DMS153 (cell line): ENCODE results near the gene FMN1.
A peak's percentile ranks its signal among the peaks of the same experiment; 100 is the strongest.
"Not testable (repeated sequence)": the region's sequence is repeated elsewhere in the genome, so short reads cannot be mapped to it uniquely, and the experiment has no call there.

ENCODE experiments used
- DNase-seq: peaks from one replicate; lab custom pipeline; 2025; lab: John Stamatoyannopoulos, UW

Gene FMN1

DNA sequence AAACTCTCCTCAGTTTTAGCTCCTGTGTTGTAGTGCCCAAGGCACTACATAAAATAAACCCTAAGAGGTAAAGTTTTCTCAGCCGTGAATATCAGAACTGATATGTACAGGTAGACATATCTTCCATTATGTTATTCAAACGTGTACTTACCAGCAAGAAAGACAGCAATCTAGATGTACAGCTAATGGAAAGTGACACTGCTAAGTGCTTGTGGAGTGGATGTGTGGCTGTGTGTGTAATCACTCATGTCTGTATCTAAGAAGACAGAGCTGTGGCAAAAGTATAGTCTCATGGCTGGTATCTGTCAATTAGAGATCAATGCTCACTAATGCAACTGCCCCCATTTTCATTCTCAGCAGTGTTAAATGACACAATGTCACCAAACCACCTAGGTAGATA is 101.3 kb downstream of the FMN1 start:
- no peak for DNase-seq

DNA sequence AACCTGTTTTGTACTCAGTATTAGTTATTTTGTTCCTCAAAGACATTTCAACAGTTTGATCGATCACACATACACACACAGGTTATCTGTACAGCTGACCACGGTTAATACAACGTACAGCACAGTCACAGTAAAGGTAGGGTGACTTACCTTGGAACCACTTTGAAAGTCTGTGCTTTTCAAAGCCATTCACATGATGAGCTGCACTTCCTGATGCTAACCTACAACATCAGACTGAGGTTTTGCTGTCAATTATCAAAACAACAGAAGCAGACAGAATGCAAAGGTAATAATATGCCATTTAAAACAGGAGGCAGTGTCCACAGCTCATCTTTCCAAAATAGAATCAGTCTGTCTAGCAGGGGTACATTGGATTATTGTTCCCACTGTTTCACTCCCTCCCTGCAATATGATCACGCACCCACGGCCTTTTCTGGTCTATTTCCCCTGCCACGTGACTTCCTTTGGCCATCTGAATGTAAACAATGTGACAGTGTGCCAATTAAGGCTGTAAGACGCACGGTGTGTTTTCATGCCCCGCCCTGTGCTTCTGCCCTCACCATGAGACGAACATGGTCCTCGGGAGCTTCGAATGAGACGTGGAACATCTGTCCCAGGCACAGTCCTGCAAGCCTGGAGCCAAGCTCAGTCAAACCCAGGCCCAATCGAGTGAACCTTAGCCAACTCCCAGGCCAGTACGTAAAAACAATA is 102.4 kb downstream of the FMN1 start:
- no peak for DNase-seq

DNA sequence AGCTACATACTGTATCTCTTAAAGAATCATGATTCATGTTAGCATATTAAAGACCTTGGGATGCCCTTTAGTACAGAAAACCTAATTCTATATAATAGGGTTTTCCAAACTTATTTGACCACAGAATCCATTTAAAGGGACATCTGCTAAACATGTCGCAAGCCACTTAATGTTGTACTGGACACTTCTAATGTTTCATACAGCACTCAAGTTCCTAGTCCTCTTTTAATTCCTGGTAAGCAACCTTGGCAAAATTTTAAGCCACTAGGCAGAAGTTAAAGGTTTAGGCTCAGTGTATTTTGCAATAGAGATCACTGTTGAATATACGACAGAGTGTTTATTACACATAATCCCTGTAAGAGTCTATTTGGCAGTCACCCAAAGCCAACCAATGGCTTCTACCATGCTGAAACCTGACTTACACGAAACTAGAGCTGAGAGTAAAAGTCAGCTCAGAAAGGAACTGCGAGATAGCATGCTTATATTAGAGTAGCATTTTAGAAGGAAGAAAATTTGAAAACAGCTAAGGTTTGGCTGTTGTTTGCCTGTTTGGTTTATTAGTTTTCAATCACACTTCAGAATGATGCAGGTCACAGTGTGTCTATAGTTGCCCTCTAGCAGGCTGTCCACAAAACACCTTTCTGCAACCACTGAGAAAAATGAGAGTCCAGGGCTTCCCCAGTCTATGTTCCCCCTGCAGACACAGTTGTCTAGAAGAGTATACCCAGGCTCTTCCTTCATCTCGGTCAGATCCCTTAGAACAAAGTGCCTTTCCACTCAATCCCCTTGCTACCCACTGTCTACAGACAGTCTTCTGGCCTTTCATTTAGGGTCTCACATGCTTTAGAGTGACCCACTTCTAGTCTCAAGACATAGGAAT is 104.4 kb downstream of the FMN1 start:
- DNase-seq: peak; percentile 40

DNA sequence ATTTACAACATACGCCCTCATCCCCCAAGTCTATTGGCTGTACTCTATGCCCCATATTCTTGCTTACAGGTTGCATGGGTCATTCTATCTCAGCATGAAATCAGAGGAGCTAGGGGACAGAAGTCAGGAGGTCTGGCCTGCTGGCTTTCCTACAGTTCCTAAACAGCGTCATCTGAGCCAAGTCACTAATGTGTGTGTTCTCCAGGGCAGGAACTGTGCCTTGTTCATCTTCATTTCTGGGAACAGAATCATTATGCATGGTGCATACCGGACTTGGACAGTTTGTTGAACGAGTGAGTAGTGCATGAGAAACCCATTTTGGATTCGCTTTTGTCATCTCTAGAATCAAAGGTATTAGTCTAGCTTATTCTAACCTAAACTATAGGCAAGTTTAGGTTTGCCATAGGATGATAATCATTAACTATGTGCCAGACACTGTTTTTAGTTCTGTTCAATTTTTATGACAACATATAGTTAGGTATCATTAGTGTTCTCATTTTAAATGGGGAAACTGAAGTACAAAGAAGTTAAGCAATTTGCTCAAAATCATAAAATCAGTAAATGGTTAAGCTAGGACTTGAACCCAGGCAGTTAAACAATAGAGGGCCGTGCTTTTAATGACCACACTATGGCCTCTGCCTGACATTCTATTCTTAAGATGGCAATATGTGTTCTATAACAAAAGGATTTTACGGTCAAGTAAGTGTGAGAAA is 105.2 kb downstream of the FMN1 start:
- no peak for DNase-seq

DNA sequence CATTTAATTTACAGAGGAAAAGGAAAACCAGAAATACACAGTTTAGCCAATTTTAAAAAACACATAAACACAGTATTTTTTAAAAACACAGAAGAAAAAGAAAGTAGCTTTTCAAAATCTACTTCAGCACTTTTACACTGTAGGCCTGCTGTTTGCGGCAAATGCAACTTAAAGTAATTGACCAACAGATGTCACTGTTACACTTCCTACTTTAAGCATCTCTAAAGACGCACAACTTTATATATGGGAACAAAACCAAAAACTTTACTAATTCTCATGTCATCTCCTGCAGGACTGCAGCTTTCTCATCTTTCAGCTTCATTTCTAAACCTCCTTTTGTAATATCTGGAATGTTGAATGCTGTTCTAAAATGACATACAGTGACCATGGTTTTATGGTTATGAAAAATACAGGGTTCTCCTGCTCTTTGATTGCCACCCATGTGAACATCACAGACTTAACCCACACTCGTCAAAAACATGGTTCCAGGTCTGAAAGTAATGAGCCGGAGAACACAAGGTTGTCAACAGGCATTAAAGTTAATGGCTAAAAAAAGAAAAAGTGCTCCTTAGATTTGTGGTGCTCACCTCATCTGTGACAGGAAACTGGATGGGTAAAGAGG is 107.9 kb downstream of the FMN1 start:
- no peak for DNase-seq

DNA sequence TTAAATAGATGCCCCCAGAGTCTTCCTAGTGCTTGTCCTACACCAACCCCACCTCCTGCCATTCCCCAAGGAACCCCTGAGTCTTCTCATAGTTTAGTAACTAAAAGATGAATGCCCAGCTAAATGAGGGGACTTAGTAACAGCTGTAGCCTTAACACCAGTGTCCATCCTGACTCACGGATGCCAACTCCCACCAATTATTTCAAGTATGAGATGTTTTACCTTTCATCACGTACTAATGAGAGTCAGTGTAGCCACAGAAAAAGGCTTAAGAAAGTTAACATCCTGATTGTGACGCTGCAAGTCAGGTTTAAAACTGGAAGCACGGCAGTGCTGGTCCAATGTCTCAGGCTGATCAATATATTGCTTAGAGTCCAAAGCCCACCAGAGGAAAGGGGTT is 109.9 kb downstream of the FMN1 start:
- DNase-seq: no peak

DNA sequence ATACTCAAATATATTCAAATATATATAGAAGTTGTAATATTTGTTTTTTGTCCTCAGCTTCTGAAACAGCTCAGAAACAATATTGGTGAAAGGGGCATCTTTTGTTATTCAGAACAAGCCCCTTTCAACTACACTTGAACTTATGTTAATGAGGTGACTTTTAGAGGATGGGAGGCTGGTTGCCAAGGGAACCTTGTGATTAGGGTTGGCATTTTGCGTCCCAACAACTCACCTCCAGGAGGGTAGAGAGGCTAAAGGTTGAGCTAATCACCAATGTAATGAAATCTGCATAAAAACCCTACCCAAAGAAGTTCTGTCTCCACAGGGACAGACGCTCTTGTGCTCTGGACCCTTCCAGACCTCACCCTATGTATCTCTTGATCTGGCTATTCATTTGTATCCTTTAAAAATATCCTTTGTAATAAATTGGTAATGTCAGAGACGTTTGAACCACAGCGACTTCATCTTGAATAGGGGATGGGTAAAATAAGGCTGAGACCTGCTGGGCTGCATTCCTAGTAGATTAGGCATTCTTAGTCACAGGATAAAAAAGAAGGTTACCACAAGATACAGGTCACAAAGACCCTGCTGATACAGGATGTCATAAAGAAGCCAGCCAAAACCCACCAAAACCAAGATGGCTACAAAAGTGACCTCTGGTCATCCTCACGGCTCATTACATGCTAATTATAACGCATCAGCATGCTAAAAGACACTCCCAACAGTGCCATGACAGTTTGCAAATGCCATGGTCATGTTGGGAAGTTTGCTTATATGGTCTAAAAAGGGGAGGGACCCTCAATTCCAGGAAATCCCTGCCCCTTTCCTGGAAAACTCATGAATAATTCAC is 111.1 kb downstream of the FMN1 start:
- DNase-seq: no peak

DNA sequence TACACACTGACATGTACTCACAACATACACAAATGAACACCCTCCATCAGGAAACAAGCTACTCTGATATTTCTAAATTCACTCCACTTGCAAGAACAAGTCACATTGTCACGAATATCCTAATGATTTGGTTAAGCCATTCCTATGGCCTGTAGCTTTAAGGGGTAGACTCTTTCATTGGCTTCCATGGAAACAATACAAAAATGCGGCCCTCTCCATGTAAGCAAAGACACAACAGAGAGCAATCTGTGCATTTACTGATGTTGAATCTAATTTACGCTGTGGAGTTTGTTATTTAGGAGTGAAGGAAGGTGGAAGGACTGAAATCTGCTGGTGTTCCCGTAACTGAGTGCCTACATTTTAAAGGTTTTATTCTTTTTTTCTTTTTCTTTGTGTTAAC is 114.5 kb downstream of the FMN1 start:
- DNase-seq: no peak

DNA sequence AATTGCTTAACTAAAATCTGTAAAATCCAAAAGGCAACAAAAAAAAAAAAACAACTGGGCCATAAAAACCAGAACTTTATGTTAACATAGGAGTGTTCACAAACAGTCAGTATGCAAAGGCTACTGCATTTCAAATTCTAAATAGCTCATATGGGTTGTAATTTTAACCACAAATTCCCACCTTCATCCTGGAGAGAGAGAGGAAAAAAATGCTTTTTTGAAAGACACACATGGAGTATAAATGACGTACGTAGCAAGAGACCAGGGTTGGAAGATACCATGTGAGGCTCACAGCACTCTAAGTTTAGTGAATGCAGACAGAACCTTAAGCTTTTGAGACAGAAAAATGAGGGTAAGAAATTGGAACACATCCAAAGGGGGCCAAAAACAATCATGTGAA is 115.9 kb downstream of the FMN1 start:
- no peak for DNase-seq

DNA sequence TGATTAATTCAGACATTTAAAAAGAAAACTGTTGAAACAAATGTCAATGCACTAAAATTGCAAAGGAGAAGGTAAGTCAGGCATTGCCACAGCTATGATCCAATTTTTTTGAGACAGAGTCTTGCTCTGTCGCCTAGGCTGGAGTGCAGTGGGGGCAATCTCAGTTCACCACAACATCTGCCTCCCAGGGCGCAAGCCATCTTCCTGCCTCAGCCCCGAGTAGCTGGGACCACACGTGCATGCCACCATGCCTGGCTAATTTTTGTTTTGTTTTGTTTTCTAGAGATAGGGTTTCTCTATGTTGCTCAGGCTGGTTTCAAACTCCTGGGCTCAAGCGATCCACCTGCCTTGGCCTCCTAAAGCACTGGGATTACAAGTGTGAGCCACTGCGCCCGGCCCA is 117.6 kb downstream of the FMN1 start:
- DNase-seq: no peak

DNA sequence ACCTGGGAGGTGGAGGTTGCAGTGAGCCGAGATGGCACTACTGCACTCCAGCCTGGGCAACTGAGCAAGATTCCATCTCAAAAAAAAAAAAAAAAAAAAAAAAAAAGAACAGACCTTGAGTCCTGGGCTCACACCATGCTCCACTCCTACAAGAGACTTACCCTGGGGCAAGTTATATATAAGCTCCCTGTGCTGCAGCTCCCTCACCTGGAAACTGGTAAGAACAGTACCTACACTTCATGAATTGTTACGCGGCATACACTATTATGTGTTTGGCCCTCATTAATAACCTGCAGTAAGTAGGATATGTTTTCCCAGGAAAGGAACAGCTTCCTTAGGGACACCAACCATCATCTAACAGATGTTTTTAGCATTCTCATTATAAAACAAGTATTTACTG is 119.6 kb downstream of the FMN1 start:
- no peak for DNase-seq

DNA sequence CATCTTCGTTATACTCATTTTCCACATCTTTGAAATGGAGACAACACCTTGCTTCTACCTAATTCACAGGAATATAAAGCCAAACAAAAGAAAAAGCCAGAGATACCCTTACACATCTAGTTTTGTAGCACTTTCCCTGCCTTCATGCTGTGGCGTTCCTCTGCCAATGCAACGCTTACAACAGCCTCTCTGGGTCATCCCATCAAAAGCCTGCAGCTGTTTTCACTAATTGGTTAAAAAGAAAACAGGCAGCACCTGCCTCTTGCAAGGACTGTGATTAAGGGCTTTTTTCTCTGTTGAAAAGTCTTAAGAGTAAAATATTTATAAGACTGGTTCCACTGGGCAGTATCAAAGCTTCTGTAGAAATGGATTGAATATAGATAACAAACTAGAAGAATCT is 120.3 kb downstream of the FMN1 start:
- no peak for DNase-seq

DNA sequence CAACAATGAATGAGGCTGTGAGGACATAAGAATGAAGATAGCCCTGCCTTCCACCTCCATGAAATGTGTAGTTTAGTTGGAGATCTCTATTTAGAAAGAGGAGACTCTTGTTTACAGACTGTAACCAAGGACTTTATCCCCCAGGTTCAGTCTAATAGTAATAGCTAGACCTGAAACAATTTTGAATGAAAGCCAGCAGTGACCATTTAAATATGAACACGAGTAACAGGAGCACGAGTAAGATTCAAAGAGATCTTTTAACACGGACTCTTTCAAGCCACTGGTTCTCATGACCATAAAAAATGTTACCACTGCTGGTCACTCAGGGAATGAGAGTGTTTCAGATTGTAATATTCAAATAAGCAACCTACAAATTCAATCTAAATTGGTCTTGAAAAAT is 123.1 kb downstream of the FMN1 start:
- no peak for DNase-seq

DNA sequence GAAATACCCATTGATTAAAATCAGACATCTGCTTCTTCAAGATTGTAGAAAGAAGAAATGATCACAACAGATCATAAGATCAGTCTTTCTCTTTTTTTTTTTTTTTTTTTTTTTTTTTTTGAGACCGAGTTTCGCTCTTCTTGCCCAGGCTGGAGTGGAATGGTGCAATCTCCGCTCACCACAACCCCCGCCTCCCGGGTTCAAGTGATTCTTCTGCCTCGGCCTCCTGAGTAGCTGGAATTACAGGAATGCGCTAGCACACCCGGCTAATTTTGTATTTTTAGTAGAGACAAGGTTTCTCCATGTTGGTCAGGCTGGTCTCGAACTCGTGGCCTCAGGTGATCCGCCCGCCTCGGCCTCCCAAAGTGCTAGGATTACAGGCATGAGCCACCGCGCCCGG is 124.6 kb downstream of the FMN1 start:
- DNase-seq: not testable (repeated sequence)

DNA sequence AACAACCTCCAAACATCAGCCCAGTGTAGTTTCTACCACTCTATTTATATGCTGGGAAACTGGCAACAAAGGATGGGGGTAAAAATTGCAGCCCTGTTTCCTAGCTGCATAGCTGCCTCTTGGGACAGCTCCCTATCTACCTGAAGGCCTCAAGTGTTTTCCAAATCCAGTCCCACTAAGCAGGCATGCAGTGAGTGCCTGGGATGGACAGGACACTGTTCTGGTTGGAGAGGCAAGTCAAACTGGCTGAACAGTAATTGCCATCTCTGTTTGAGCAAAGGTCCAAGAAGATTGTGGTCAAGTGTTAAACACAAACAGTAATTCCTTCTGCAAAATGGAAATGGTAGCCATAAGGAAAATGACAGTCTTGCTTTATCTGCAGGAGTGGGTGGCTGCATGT is 125.4 kb downstream of the FMN1 start:
- DNase-seq: no peak

DNA sequence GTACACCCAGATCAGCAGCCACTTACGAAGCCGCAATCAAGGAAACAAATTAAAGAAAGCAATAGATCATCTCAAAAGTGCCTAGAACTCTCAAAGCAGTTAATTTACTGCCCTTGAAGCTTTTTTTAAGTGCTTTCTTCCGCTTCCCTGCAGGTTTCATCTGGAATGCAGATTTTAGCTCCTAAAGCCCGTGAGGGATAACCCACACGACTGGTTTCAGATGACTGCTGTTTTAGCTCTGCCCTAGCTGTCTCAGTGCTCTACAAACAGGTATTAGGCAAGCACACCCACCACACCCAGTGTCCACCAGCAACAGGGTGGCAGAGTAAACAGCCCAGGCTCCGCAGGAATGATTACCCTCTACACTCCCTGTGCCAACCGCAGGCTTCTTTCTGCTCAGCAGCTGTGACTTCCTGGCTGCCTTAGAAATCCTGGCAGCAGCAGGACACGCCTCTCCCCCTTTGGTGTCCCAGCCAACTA is 126.0 kb downstream of the FMN1 start:
- peak; percentile 78 for DNase-seq

DNA sequence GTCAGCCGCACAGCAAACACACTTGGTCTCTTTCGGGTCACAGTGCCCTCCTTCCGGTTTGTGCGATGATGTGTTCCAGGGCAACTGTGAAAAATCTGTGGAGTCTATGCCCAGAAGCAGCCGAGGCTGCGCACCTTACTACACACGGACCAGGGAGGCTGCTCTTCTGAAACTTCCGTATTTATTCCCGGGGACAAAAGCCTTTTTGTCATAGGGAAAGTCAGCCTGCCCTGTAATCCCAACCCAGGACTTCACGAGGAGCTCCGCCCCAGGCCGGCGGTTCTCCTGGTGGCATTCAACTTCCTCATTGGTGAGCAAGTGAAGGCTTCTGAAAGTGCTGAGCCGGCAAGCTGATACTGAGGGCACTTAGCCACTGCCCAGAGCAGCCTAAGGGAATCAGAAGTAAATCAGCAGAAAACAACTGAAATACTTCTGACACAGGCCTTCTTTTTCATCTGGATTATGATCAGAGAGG is 126.5 kb downstream of the FMN1 start:
- DNase-seq: peak; percentile 11

DNA sequence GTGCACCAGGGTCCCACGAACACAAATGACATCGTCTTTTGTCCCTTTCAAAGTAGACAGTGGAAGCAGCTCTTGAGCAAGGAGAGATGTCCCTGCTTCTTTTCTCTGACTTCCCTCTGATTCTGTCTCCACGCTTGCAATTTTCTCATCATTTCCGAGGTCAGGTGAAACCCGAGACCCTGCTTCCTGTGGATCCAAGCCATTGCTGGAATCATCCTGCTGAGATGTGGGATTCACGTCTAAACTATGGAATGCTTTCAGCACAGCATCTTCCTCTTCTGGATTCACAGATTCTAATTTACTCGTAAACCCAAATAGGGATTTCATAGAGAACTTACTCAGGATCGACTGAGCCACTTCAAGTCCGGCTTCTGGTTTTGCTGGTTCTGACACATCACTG is 127.1 kb downstream of the FMN1 start:
- DNase-seq: no peak

DNA sequence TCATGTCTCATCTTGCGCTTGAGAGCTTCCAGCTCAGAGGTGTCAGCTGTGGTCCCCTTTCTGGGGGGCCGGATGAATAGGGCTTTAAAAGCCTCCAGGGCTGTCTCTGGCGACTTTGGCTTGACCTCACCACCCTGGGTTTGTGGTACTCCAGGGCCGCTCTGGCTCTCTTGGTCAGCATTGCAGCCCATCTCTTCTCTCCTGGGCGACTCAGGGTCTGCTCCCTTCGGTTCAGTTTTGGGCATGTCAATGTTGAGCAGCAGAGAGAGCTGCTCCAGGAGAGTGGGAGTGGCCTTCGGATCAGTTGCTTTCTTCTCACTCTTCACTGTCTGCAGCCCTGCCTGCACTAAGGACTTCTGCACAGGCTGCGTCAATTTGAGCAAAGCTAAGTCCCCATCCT is 127.9 kb downstream of the FMN1 start:
- DNase-seq: no peak

DNA sequence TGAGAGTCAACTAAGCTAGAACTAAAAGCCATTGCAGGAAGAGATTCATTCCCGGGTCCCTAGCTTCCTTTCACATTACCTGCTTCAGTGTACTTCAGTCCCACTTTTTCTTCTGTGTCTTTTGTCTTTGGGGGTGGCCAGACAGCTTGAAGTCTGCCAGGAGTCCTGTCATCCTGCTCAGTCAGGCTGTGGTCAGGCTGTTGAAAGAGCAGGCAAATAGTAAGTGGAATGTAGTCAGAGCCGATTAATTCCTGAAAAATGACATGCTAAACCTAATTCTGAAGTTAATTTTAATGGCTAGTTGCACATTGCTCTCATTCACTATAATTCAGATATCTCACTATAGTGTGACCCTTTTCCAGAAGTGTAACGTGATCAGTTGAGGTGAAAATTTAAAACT is 129.6 kb downstream of the FMN1 start:
- DNase-seq: no peak

DNA sequence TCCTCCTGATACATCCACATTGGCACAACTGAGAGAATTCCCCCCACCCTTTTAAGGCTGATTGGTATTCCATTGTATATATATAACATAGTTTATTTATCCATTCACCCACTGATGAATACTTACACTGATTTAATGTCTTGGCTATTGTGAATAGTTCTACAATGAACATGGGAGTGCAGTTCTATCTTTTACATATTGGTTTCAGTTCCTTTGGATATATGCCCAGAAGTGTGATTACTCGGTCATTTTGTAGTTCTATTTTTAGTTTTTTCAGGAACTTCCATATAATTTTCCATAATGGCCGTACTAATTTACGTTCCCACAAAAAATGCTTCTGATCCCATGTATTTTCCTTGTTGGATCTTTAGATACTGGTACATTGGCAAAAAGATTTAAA is 135.3 kb downstream of the FMN1 start:
- DNase-seq: no peak
